HUDEP-2 (cell line): Measurements from ENCODE around the gene GCSAM.

Experiments used
- DNase-seq, 76 experiments: peaks; one replicate each; lab custom pipeline; 2025; ENCODE audit not compliant: unreplicated experiment in 76 of 76; lab: John Stamatoyannopoulos, UW

GCSAM gene

GRCh38 chr3:112130638-112130993 lies 2.4 kb downstream of the GCSAM start:
- DNase-seq, result no peak

GRCh38 chr3:112129925-112130637 lies 3.0 kb downstream of the GCSAM start:
- no peak for DNase-seq

- no peak for DNase-seq
Observed at GRCh38 chr3:112128843-112129727, 4.0 kb downstream of the GCSAM start.

GRCh38 chr3:112127522-112128494 lies 5.2 kb downstream of the GCSAM start:
- no peak for DNase-seq

- peak in 3 of 76 experiments; percentile 2 to 6 (median 2) for DNase-seq
Observed at GRCh38 chr3:112126511-112126911, 6.5 kb downstream of the GCSAM start.

- no peak for DNase-seq
Observed at GRCh38 chr3:112124907-112125607, 8.0 kb downstream of the GCSAM start.

- DNase-seq, result no peak
Observed at GRCh38 chr3:112123548-112123947, 9.5 kb downstream of the GCSAM start.

GRCh38 chr3:112122870-112123269 lies 10.2 kb downstream of the GCSAM start:
- no peak for DNase-seq

GRCh38 chr3:112121577-112122547 lies 11.2 kb downstream of the GCSAM start:
- no peak for DNase-seq

- no peak for DNase-seq
Observed at GRCh38 chr3:112119962-112120836, 12.8 kb downstream of the GCSAM start.

- DNase-seq, result peak in 1 of 76 experiments; percentile 10
Observed at GRCh38 chr3:112117841-112118571, 15.0 kb downstream of the GCSAM start.

- no peak for DNase-seq
Observed at GRCh38 chr3:112117415-112117814, 15.6 kb downstream of the GCSAM start.

- no peak for DNase-seq
Observed at GRCh38 chr3:112116748-112117186, 16.3 kb downstream of the GCSAM start.

- no peak for DNase-seq
Observed at GRCh38 chr3:112115806-112116383, 17.2 kb downstream of the GCSAM start.

GRCh38 chr3:112115161-112115739 lies 17.8 kb downstream of the GCSAM start:
- DNase-seq, result no peak

GRCh38 chr3:112114576-112115160 lies 18.4 kb downstream of the GCSAM start:
- DNase-seq, result no peak
